Measurements from ENCODE around the gene MCTP1.
"Not testable (repeated sequence)": the region's sequence is repeated elsewhere in the genome, so short reads cannot be mapped to it uniquely, and the experiment has no call there.

Gene MCTP1

DNA sequence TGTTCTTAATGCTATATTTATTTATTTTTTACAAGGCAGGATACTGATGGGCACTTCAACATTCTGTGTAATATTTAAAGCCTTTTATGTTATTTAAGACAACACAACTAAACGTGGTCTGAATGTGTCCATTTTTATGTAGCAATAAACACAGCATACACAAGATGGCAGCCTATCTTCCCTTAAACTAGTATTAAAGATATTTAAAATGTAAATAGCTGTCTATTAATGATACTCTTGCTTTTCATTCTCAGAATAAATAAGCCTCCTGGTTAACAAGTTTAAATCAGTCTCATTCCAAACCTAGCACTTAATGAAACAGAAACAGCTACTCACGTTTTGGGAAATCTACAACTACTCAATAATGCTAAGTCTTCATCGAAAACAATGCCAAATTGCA, 315.7 kb downstream of the MCTP1 start:
- H3K27ac Mint-ChIP-seq, result no peak overlapping the region
- no peaks in the 10 kb centered on the region for H3K36me3 Mint-ChIP-seq (ENCODE audit: low read depth)
- H3K4me3 Mint-ChIP-seq, result no peak overlapping the region
- TF ChIP-seq, protein P1, sequence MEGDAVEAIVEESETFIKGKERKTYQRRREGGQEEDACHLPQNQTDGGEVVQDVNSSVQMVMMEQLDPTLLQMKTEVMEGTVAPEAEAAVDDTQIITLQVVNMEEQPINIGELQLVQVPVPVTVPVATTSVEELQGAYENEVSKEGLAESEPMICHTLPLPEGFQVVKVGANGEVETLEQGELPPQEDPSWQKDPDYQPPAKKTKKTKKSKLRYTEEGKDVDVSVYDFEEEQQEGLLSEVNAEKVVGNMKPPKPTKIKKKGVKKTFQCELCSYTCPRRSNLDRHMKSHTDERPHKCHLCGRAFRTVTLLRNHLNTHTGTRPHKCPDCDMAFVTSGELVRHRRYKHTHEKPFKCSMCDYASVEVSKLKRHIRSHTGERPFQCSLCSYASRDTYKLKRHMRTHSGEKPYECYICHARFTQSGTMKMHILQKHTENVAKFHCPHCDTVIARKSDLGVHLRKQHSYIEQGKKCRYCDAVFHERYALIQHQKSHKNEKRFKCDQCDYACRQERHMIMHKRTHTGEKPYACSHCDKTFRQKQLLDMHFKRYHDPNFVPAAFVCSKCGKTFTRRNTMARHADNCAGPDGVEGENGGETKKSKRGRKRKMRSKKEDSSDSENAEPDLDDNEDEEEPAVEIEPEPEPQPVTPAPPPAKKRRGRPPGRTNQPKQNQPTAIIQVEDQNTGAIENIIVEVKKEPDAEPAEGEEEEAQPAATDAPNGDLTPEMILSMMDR (IDR thresholded peaks at IDR 0.05; ENCODE audit: unreplicated experiment in 3 of 3), result peak in 1 of 3 experiments; percentile 27
- H3K9me3 Mint-ChIP-seq, result no peaks in the 10 kb centered on the region
- H3K27me3 Mint-ChIP-seq (ENCODE audit: low read depth), result no peaks in the 10 kb centered on the region
- peaks cover 3% of the 10 kb centered on the region for H3K4me1 Mint-ChIP-seq

DNA sequence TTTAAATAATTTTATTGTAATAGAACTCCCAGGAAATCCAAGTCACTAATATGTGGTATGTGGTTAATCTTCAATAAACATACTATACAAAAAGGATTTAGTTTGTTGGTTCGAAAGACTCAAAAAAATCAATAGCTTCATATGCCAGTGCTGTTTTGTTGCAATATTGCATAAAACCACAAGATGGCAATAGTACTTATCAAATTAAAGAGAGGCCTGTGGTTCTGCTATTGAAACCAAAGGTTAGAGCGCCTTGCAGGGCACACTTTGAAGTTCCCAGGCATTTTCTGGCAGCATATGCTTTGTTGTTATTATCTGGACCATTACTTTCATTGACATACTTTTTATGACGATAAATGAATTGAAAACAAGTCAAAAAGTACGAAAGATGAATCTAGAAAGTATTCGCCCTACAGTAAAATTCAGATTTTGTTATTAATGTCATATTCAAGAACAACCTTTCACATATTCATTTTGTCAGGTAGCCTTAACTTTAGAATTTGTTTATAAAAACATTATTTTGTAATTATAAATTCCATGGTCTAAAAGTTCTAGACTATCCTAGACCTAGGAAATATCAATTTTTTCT, 316.3 kb downstream of the MCTP1 start:
- no peaks in the 10 kb centered on the region for H3K9me3 Mint-ChIP-seq
- no peaks in the 10 kb centered on the region for H3K27me3 Mint-ChIP-seq (ENCODE audit: low read depth)
- TF ChIP-seq, protein P1 (IDR thresholded peaks at IDR 0.05; ENCODE audit: unreplicated experiment in 3 of 3), result peak; percentile 76 to 84 (median 80)
- H3K27ac Mint-ChIP-seq, result no peak overlapping the region
- H3K36me3 Mint-ChIP-seq (ENCODE audit: low read depth), result no peaks in the 10 kb centered on the region
- peaks cover 3% of the 10 kb centered on the region for H3K4me1 Mint-ChIP-seq
- H3K4me3 Mint-ChIP-seq, result no peak overlapping the region

DNA sequence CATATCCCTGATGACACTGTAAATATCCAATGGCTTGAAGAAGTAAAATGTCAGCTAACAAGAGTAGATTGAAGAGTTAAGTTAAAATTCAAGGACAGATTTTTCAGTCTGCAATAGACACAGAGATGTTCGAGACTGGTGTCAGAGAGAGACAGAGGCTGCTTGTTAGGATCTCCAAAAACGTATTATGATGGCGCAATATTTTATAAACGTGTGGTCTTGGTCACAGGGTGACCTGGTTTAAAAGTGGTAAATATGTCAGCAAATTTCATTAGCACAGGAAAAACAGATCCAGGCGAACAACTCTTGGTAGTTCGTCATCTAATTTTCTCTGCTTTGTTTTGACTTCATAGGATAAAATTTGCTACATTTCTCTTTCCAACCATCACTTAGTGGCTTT, 317.4 kb downstream of the MCTP1 start:
- TF ChIP-seq, protein P1 (IDR thresholded peaks at IDR 0.05; ENCODE audit: unreplicated experiment in 3 of 3), result no peak
- Mint-ChIP-seq H3K27ac (no peak overlapping the region), H3K27me3 (ENCODE audit: low read depth) (no peaks in the 10 kb centered on the region), H3K4me3 (no peak overlapping the region), H3K4me1 (peaks cover 3% of the 10 kb centered on the region), H3K36me3 (ENCODE audit: low read depth) (no peaks in the 10 kb centered on the region), H3K9me3 (no peaks in the 10 kb centered on the region)

DNA sequence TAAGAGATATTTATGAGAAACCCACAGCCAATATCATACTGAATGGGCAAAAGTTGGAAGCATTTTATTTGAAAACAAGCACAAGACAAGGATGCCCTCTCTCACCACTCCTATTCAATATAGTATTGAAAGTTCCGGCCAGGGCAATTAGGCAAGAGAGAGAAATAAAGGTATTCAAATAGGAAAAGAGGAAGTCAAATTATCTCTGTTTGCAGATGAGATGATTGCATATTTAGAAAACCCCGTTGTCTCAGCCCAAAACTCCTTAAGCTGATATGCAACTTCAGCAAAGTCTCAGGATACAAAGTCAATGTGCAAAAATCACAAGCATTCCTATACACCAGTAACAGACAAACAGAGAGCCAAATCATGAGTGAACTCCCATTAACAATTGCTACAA, 325.6 kb downstream of the MCTP1 start:
- H3K4me1 Mint-ChIP-seq; H3K27ac Mint-ChIP-seq; H3K36me3 Mint-ChIP-seq (ENCODE audit: low read depth); H3K4me3 Mint-ChIP-seq; H3K27me3 Mint-ChIP-seq (ENCODE audit: low read depth): not testable (repeated sequence)
- peaks cover 23% of the 10 kb centered on the region for H3K9me3 Mint-ChIP-seq

DNA sequence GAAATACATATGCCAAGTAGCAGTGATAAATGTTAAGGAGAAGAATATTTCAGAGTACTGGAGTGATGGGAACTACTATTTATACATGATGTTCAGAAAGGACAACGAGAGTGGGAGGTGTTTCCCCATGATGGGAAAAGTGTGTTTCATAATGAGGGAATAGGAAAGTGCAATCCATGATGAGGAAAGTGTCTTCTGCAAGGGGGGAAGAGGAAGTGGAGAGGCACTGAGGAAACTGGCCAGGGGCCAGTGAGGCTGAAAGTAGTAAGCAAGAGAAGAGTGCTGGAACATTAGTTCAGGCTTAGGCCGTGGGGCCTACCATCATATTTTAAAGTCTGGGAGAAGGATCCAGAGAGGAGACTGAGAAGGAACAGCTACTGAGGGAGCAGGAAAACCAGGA, 339.2 kb downstream of the MCTP1 start:
- TF ChIP-seq, protein P1 (IDR thresholded peaks at IDR 0.05; ENCODE audit: unreplicated experiment in 3 of 3), result no peak
- Mint-ChIP-seq H3K36me3 (ENCODE audit: low read depth) (no peaks in the 10 kb centered on the region), H3K27me3 (ENCODE audit: low read depth) (no peaks in the 10 kb centered on the region), H3K4me1 (no peaks in the 10 kb centered on the region), H3K27ac (no peak overlapping the region), H3K9me3 (no peaks in the 10 kb centered on the region), H3K4me3 (no peak overlapping the region)

DNA sequence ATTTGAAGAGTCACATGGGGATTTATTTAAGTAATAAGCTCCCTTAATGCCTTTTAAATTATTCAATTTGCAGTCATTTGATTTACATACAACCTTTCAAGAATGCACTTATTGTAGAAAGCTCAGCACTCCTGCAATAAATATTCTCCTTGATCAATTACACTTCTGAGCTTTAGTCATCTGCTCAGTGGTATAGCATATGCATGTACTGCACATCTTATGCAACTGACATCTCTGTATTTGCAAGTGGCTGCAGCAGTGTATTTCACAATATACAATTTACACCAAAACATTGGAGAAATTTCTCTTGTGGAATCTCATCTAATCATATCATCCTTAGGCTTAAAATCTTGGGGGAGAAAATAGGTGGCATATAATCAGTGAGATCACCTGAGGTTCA, 340.7 kb downstream of the MCTP1 start:
- Mint-ChIP-seq H3K36me3 (ENCODE audit: low read depth) (no peaks in the 10 kb centered on the region), H3K4me3 (no peak overlapping the region), H3K9me3 (no peaks in the 10 kb centered on the region), H3K27me3 (ENCODE audit: low read depth) (no peaks in the 10 kb centered on the region), H3K27ac (no peak overlapping the region), H3K4me1 (no peaks in the 10 kb centered on the region)
- TF ChIP-seq, protein P1 (IDR thresholded peaks at IDR 0.05; ENCODE audit: unreplicated experiment in 3 of 3), result no peak
